HG02943 (cell line): ENCODE data around the gene GAST.
"Not testable (repeated sequence)": the region's sequence is repeated elsewhere in the genome, so short reads cannot be mapped to it uniquely, and the experiment has no call there.

Experiments used
- ATAC-seq: cut with Tn5 transposase; IDR thresholded peaks from one replicate; pipeline ENCODE4 v1.9.1; 2021; ENCODE audit warnings: mild to moderate bottlenecking, low read depth, moderate library complexity; ENCODE audit not compliant: unreplicated experiment

GAST gene

DNA sequence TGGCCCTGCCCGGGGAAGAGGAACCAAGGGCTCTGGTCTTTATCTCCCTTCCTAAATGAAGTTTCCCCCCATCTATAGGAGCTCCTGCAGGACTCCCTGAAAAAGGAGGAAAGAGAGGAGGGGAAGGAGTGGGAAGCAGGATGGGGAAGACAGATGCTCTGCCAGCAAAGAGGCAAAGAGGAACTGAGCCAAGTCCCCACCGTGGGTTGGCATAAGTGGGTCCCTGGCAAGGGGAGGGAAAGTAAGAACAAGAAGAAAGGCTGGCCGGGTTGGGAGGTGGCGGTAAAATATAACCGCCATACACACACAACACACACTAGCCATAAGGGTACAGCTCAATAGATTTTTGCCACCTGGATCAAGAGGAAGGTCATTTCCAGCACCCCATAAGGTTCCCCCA, 29.5 kb upstream of the GAST start:
- no peak for ATAC-seq

DNA sequence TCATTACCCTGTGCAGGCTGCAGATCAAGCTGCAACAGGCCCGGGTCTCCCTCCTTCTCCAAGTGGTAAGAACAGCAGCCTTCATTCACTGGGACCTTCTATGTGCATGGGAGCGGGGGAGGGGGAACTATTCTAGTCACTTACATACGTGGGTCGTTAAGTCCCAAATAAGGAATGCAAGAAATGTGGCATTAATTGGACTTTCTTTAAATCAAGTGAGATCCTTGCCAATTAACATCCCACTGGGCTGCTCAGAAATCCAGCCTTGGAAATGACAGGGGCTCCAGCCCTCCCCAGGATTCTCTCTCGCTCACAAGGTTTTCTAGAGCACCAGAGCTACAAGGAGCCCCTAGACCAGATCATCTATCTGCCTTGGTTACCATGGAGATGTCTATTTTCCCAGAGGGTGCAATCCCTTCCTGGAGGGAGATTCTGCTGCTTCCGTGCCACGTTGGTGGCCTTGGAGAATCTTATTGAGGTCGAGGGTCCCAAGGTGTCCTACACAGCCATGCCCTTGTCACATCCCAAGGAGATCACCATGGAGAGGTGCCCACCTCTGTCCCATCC, 28.6 kb upstream of the GAST start:
- no peak for ATAC-seq

DNA sequence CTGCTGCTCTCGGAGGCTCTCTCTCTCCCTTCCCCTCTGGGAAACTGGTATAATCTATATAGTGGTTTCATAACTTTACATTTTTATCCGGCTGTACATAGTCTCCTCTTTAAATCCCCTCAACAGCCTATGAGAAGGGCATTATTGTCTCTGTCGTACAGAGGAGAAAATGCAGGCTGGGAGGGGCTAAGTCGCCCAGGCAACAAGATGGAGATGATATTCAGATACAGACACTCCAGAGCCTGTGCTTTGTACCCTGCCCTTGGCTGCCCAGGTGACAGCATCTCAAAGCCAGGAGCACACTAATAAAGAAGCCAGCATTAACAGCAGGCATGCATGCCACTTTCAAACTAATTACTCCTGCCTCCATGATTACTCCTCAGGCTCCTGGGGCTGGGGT, 28.1 kb upstream of the GAST start:
- ATAC-seq, result no peak

DNA sequence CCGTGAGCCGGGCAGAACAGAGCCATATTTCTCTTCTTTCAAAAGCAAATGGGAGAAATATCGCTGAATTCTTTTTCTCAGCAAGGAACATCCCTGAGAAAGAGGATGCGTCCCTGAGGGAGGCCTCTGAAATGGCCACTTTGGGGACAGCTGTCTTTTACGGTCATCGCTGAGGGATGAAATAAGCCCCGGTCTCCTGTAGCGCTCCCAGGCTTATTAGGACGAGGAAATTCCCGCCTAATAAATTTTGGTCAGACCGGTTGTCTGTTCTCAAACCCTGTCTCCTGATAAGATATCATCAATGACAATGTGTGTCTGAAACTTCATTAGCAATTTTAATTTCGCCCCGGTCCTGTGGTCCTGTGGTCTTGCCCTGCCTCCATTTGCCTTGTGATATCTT, 26.4 kb upstream of the GAST start:
- ATAC-seq, result not testable (repeated sequence)

DNA sequence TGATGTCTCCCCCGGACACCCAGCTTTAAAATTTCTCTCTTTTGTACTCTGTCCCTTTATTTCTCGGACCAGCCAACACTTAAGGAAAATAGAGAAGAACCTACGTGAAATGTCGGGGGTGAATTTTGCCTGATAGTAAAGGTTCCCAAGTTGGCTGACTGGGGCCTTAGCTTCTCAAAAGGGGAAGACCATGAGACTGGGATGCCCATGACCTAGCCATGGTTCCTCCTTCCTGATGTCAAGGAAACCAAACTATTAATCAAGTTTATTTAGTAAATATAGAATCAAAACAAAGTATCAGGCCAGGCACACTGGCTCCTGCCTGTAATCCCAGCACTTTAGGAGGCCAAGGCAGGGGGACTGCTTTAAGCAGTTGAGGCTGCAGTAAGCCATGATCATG, 25.9 kb upstream of the GAST start:
- no peak for ATAC-seq

DNA sequence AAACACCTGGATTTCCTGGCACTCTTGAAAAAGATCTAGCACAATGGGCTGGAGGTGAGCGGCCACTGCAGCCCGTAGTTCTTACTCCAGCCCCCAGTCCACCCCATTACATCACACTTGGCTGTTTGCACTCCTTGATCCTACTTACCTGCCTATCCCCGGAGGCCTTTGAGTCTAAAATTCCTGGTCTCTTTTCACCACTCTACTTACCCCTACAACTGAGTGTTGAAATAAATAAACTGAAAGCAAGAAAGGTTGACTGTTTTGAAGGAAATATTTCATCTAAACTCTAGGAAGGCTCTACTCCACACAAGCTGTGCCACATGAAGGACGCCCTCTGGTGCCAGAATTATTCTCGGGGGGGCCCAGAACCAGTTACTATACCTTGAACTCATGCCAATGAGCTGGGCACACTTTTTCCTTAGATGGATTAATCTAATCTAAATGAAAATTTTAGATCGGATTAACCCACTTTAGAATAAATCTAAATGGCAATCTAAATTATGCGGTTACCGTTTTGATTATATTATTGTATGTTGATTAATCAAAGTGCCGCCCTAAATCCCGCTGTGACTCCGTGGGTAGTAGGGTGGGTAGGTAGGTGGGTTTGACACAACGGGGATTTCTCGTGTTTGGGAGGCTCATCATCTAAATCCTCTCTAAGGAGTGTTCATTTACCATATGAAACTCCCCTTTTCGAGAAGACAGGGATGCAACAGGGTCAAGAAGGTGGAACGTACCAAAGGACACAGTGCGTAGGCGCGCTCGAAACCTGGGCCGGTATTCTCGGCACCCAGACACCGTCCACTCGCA, 24.1 kb upstream of the GAST start:
- ATAC-seq, result peak; percentile 7

DNA sequence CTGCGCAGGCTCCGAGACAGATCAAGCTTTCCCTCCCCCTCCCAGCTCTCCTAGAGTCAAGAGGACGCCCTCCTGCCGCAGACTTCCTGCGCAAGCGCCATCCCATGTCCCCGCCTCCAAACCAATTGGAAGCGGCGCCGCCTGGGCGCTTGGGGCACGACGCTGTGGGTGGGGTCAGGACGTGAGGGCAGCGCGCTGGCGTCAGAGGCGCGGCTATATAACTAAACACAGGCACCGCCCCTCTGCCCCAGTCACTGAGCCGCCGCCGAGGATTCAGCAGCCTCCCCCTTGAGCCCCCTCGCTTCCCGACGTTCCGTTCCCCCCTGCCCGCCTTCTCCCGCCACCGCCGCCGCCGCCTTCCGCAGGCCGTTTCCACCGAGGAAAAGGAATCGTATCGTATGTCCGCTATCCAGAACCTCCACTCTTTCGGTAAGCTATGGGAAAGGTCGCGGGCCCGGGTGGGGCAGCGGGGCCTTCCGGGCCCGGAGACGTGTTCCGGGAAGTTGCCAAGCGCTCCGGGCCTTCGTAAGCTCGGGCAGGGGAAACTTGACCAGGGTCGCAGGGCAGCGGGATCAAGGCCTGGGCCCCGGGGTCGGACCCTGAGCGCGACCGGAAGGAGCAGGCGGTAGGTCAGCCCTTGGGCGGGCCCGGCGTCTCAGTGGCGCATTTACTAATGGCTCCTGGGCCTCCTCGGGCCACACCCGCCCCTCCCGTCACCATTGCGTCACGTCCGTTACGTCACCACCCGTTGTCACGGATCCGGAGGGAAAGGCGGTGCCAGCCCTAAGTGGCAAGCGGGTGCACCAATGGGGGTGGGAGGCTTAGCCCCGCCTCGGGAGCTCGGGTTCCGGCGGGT, 23.3 kb upstream of the GAST start, which contains the start of gene EIF1:
TSS of gene EIF1 (plus strand) at position 245 of the 856 bp plus-strand sequence. CDS start at position 399, 154 bp downstream.
- ATAC-seq, result peak; percentile 76

DNA sequence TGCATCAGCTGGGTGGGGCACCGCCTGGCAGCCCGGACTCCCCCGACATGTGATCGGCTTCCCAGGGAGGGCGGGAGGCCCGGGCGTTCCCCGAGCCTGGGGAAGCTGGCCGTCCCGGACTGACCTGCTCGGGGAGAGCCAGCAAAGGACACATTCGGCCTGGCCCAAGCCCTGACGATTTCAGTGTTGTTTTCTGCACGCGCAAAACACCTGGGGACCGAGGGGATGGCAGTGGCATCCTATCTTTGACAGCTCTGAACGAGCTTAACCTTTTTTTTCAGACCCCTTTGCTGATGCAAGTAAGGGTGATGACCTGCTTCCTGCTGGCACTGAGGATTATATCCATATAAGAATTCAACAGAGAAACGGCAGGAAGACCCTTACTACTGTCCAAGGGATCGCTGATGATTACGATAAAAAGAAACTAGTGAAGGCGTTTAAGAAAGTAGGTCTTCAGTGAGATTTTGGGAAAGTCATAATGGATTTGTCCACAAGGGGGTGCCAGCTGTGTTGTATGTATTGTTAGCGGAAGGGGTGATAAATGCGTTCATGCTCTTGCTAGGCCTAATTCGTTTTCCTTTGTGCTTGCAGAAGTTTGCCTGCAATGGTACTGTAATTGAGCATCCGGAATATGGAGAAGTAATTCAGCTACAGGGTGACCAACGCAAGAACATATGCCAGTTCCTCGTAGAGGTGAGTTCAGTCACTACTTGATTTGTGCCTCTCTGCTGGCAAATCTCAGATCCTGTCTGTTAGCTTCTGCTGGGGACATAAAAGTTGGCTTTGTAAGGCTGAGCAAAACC, 22.4 kb upstream of the GAST start:
- no peak for ATAC-seq

DNA sequence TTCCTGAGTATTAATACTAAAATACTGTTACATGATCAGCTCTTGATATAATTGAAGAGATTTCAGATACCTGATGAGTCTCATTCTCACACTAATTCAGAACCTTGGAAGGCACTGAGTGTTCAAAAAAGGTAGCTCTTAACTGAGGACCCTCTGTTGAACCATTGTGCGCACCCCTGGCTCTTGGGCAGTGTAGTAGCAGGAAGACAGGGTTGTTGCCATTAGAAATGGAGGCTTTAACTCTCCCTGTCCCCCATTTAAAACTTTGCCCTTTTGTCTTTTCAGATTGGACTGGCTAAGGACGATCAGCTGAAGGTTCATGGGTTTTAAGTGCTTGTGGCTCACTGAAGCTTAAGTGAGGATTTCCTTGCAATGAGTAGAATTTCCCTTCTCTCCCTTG, 21.6 kb upstream of the GAST start:
- ATAC-seq, result no peak

DNA sequence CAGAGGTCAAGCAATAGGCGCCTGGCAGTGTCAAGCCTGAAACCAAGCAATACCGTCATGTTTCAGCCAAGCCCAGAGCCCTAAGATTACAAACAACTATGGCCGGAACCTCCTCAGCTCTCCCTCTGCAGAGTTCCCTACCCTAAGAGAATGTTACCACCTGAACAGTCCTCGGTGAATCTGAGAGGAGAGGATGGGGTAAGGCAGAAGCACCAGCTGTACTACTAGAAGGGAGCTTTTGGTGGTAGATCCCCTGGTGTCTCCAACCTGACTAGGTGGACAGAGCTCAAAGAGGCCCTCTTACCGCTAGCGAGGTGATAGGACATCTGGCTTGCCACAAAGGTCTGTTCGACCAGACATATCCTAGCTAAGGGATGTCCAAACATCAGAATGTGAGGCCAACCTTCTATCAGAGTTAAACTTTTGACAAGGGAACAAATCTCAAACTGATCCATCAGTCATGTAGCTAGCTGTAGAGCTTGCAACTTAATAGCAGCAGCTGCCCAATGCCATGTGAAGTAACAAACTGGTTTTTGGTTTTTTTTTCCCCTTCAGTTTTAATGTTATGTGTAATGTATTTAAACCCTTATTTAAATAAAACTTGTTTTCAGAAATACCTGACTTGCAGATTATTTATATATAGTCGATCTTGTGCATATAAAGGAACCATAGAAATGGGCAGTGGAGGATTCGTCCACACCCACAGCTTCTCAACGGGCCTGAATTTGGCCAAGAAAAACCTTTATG, 20.9 kb upstream of the GAST start:
- ATAC-seq, result no peak

DNA sequence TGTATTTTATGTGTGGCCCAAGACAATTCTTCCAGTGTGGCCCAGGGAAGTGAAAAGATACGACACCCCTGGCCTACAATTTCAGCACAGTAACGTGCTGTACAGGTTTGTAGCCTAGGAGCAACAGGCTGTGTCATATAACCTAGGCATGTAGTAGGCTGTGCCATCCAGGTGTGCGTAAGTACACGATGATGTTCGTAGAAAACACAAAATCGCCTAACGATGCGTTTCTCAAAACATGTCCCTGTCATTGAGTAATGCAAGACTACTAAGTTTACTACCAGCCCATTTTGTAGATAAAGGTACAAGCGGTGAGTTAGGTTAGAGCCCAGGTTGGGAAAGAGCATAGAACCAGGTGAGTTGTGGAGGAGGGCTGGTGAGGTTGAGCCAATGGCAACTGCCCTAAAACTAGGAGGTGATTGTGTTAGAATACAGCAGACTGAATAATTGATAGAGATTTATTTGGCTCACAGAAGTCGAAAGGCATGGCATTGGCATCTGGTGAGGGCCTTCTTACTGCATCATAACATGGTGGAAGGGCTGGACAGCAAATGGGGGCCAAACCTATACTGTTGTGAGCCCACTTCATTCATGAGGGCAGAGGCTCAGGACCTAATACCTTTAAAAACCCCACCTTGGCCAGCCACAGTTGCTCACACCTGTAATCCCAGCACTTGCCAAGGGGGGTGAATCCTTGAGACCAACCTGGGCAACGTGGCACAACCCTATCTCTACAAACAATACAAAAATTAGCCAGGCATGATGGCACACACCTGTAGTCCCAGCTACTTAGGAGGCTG, 19.2 kb upstream of the GAST start:
- no peak for ATAC-seq

DNA sequence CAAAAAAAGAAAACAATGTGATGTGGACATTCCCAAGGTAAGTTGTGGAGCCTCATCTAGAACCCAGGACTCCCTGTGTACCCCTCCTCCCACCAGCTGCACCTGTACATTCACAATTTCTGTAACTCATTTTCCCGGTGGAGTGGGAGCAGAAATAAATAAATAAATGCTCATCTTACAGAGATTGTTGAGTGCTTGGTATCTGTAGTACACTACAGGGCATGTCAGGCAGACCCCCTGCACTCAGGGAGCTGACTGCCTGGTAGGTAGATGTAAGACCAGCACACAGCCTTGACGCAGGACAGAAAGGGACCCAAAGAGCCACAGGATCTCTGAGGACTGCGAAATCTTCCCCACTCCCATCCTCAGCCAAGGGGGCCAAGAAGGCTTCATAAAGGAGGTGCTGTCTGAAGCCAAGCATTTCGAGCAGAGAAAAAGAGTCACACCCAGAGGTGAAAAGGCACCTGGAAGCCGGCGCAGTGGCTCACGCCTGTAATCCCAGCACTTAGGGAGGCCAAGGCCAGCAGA, 16.9 kb upstream of the GAST start:
- no peak for ATAC-seq

DNA sequence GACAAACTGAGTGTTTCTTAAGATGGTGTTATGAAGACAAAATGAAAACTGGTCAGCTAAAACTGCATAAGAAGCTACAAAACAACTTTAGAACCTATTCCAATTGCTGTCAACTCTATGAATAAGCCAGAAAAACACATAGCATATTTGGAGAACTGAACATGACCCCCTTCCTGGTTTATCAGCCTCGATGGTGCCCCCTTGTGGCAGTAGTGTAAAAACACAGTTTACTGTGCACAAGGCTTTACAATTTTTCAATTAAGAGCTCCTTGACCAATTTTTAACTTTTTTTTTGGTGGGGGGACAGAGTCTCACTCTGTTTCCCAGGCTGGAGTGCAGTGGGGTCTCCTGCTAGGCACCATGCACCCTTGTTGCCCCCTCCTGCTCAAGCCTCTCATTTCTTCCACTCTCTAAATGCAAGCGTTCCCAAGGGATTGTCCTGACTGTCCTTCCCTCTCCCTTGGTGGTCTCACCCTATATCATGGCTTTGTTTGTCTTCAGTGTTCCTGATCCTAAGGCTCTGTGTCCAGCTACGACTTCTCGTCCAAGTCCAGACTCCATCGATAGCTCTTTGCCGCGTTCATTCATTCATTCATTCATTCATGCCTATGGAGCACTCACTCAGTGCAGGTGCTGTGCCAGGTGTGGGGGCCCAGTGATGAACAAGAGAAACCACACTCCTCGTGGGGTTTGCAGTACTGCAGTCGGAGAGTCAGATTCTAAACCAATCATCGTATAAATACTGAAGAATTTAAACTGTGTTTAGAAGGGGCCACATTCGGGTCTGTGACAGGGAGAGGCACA, 16.0 kb upstream of the GAST start:
- no peak for ATAC-seq

DNA sequence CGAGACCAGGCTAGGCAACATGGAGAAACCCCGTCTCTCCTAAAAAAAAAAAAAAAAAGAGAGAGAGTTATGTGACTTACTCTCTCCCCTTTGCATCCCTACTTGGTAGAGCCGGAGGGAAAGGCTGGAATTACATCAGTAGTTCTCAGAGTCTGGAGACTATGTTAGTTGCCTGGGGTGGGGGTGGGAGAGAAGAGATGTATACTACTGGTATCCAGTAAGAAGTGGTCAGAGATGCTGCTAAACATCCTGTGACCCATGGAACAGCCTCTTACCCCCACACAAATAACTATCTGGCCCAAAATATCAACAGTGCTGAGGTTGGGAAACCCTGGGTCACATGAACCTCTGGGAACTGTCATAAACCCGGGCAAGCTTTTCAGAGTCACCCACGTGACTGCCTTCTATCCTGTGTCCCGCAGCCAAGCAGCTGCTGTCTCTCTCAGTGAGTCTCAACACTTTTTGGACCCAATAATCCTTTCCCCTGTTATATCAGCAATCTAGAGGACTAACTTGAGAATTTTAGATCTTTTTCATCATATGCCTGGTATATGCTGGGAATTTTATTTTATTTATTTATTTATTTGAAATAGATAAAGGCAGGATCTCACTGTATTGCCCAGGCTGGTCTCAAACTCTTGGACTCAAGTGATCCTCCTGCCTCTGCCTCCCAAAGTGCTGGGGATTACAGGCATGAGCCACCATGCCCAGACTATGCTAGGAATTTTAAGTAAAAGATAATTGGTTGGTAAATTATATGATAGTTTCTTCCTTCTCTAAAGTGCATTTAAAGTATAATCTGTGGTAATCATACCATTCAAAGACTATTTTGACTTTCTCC, 14.8 kb upstream of the GAST start:
- no peak for ATAC-seq

DNA sequence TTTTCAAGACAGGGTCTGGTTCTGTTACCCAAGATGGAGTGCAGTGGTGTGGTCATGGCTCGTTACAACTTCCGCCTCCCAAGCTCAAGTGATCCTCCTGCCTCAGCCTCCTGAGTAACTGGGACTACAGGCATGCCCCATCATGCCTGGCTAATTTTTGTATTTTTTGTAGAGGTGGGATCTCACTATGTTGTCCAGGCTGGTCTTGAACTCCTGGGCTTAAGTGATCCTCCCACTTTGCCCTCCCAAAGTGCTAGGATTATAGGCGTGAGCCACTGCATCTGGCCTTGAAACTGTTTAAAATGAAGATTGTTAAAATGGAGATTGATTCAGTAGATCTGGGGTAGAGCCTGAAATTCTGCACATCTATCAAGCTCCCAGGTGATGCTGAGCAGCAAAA, 11.3 kb upstream of the GAST start:
- not testable (repeated sequence) for ATAC-seq

DNA sequence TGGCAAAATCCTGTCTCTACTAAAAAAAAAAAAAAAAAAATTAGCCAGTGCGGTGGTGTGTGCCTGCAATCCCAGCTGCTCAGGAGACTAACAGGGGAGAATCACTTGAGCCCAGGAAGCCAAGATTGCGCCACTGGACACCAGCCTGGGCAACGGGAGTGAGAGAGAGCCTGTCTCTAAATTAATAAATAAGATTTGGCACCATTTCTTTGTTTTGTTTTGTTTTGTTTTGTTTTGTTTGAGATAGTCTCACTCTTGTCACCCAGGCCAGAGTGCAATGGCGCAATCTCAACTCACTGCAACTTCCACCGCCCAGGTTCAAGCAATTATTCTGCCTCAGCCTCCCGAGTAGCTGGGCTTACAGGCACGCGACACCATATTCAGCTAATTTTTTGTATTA, 9.4 kb upstream of the GAST start:
- ATAC-seq, result no peak
